Activated CD4-positive, alpha-beta T cell treated with anti-CD3 and anti-CD28 coated beads, Interleukin-2, amount 10 ng/mL, durations not matched to agents 24 days and 14 days (primary cell): Measurements from ENCODE around the gene STAT1. TPM values are rescaled to one million over a fixed set of nuclear protein-coding genes. Genes with fewer than 3 reads are reported as not detected.

ENCODE experiments used
- DNase-seq: peaks from one replicate; pipeline ENCODE4 v3.0.0; 2022
- H3K27ac Mint-ChIP-seq: one replicate; pipeline ENCODE4 v1.8.0; 2022; ENCODE audit warnings: mild to moderate bottlenecking, mixed read lengths
- H3K27me3 Mint-ChIP-seq: one replicate; pipeline ENCODE4 v1.8.0; 2022; ENCODE audit warnings: mixed read lengths
- H3K36me3 Mint-ChIP-seq: one replicate; pipeline ENCODE4 v1.8.0; 2022; ENCODE audit warnings: low read depth, mild to moderate bottlenecking, mixed read lengths
- H3K4me1 Mint-ChIP-seq: one replicate; pipeline ENCODE4 v1.8.0; 2021; ENCODE audit warnings: mixed read lengths
- H3K4me3 Mint-ChIP-seq: one replicate; pipeline ENCODE4 v1.8.0; 2022; ENCODE audit warnings: mild to moderate bottlenecking, moderate library complexity, mixed read lengths
- H3K9me3 Mint-ChIP-seq: one replicate; pipeline ENCODE4 v1.8.0; 2021; ENCODE audit warnings: mixed read lengths
- intact Hi-C: fragments of 100-400 bp; cut with micrococcal nuclease; formaldehyde crosslinking; loops from one replicate; pipeline ENCODE4 v1.15.1; 2023
- total RNA-seq: library from RNA; stranded (reverse); gene quantifications from 2 replicates; pipeline ENCODE4 v1.2.3, GENCODE V29; 2022

STAT1 gene
- total RNA-seq, 1 donor from 2014 or later: 160 TPM

- Mint-ChIP-seq H3K4me3 (no peak overlapping the region), H3K27ac (no peak overlapping the region), H3K9me3 (peaks cover 6% of the 10 kb centered on the region), H3K4me1 (peaks cover 26% of the 10 kb centered on the region), H3K36me3 (peaks cover 57% of the 10 kb centered on the region), H3K27me3 (no peaks in the 10 kb centered on the region)
- intact Hi-C loops: no loop called here
- no peak for DNase-seq
Measured at GRCh38 chr2:191043438-191043837, 29.5 kb upstream of the STAT1 start.

- intact Hi-C loops: no loop called here
- H3K9me3 Mint-ChIP-seq: peaks cover 6% of the 10 kb centered on the region
- no peak overlapping the region for H3K4me3 Mint-ChIP-seq
- no peak overlapping the region for H3K27ac Mint-ChIP-seq
- peak; percentile 66 for DNase-seq
- H3K4me1 Mint-ChIP-seq: peaks cover 40% of the 10 kb centered on the region
- peaks cover 63% of the 10 kb centered on the region for H3K36me3 Mint-ChIP-seq
- H3K27me3 Mint-ChIP-seq: no peaks in the 10 kb centered on the region
Measured at GRCh38 chr2:191041418-191042161, 27.6 kb upstream of the STAT1 start.

GRCh38 chr2:191039616-191040015 is 25.6 kb upstream of the STAT1 start:
- peaks cover 41% of the 10 kb centered on the region for H3K4me1 Mint-ChIP-seq

GRCh38 chr2:191038741-191039140 is 24.8 kb upstream of the STAT1 start:
- peaks cover 41% of the 10 kb centered on the region for H3K4me1 Mint-ChIP-seq
- peak overlapping the region; percentile 47 for H3K4me3 Mint-ChIP-seq

More at GRCh38 chr2:191039616-191040015, 25.6 kb upstream of the STAT1 start:
- intact Hi-C loops: no loop called here
- Mint-ChIP-seq H3K4me3 (no peak overlapping the region), H3K27ac (no peak overlapping the region), H3K27me3 (no peaks in the 10 kb centered on the region), H3K36me3 (peaks cover 61% of the 10 kb centered on the region), H3K9me3 (peaks cover 6% of the 10 kb centered on the region)
- DNase-seq: no peak

GRCh38 chr2:191038241-191038725 is 24.3 kb upstream of the STAT1 start:
- intact Hi-C loops: loop anchor here (1.0 kb wide), 1 partner anchor 15 kb away; no protein-coding TSS in a partner anchor
- no peaks in the 10 kb centered on the region for H3K9me3 Mint-ChIP-seq
- H3K27ac Mint-ChIP-seq: peak overlapping the region; percentile 75
- no peaks in the 10 kb centered on the region for H3K27me3 Mint-ChIP-seq
- H3K36me3 Mint-ChIP-seq: peaks cover 60% of the 10 kb centered on the region
- H3K4me1 Mint-ChIP-seq: peaks cover 41% of the 10 kb centered on the region
- peak; percentile 85 for DNase-seq
- H3K4me3 Mint-ChIP-seq: peak overlapping the region; percentile 47

More at GRCh38 chr2:191038741-191039140, 24.8 kb upstream of the STAT1 start:
- Mint-ChIP-seq H3K9me3 (no peaks in the 10 kb centered on the region), H3K27ac (peak overlapping the region; percentile 75), H3K27me3 (no peaks in the 10 kb centered on the region), H3K36me3 (peaks cover 56% of the 10 kb centered on the region)
- DNase-seq: no peak
- intact Hi-C loops: loop anchor here (1.0 kb wide), 1 partner anchor 15 kb away; no protein-coding TSS in a partner anchor

- Mint-ChIP-seq H3K27ac (peak overlapping the region; percentile 77), H3K4me1 (peaks cover 39% of the 10 kb centered on the region), H3K36me3 (peaks cover 67% of the 10 kb centered on the region), H3K4me3 (no peak overlapping the region), H3K9me3 (no peaks in the 10 kb centered on the region), H3K27me3 (no peaks in the 10 kb centered on the region)
- intact Hi-C loops: no loop called here
- peak; percentile 50 for DNase-seq
Measured at GRCh38 chr2:191037351-191037750, 23.4 kb upstream of the STAT1 start.

- H3K4me3 Mint-ChIP-seq: no peak overlapping the region
- no peaks in the 10 kb centered on the region for H3K9me3 Mint-ChIP-seq
- peak; percentile 48 for DNase-seq
- peaks cover 70% of the 10 kb centered on the region for H3K36me3 Mint-ChIP-seq
- peaks cover 32% of the 10 kb centered on the region for H3K4me1 Mint-ChIP-seq
- H3K27me3 Mint-ChIP-seq: no peaks in the 10 kb centered on the region
- intact Hi-C loops: no loop called here
- no peak overlapping the region for H3K27ac Mint-ChIP-seq
Measured at GRCh38 chr2:191036363-191036762, 22.4 kb upstream of the STAT1 start.

- H3K27ac Mint-ChIP-seq: no peak overlapping the region
- intact Hi-C loops: no loop called here
Measured at GRCh38 chr2:191032588-191033429, 18.8 kb upstream of the STAT1 start.

GRCh38 chr2:191031256-191031655 is 17.3 kb upstream of the STAT1 start:
- DNase-seq: no peak
- peaks cover 6% of the 10 kb centered on the region for H3K9me3 Mint-ChIP-seq
- no peaks in the 10 kb centered on the region for H3K27me3 Mint-ChIP-seq
- intact Hi-C loops: no loop called here
- peaks cover 38% of the 10 kb centered on the region for H3K4me1 Mint-ChIP-seq
- H3K36me3 Mint-ChIP-seq: peaks cover 68% of the 10 kb centered on the region
- H3K27ac Mint-ChIP-seq: peak overlapping the region; percentile 12
- no peak overlapping the region for H3K4me3 Mint-ChIP-seq

More at GRCh38 chr2:191032588-191033429, 18.8 kb upstream of the STAT1 start:
- peaks cover 40% of the 10 kb centered on the region for H3K4me1 Mint-ChIP-seq
- no peak for DNase-seq
- no peak overlapping the region for H3K4me3 Mint-ChIP-seq
- peaks cover 70% of the 10 kb centered on the region for H3K36me3 Mint-ChIP-seq
- H3K27me3 Mint-ChIP-seq: no peaks in the 10 kb centered on the region
- H3K9me3 Mint-ChIP-seq: no peaks in the 10 kb centered on the region

- intact Hi-C loops: loop anchor here (1.0 kb wide), 3 partner anchors 9 to 34 kb away; partner anchors contain the start of gene STAT1
- peaks cover 70% of the 10 kb centered on the region for H3K36me3 Mint-ChIP-seq
- DNase-seq: peak; percentile 86
- H3K4me1 Mint-ChIP-seq: peaks cover 44% of the 10 kb centered on the region
- peak overlapping the region; percentile 21 for H3K4me3 Mint-ChIP-seq
- peaks cover 9% of the 10 kb centered on the region for H3K9me3 Mint-ChIP-seq
- peak overlapping the region; percentile 18 for H3K27ac Mint-ChIP-seq
- no peaks in the 10 kb centered on the region for H3K27me3 Mint-ChIP-seq
Measured at GRCh38 chr2:191030521-191031154, 16.7 kb upstream of the STAT1 start.

GRCh38 chr2:191029280-191029950 is 15.4 kb upstream of the STAT1 start:
- DNase-seq: peak; percentile 62
- Mint-ChIP-seq H3K9me3 (peaks cover 9% of the 10 kb centered on the region), H3K4me1 (peaks cover 55% of the 10 kb centered on the region), H3K4me3 (peak overlapping the region; percentile 27), H3K27ac (peak overlapping the region; percentile 27), H3K36me3 (peaks cover 64% of the 10 kb centered on the region), H3K27me3 (no peaks in the 10 kb centered on the region)
- intact Hi-C loops: no loop called here

GRCh38 chr2:191026377-191026776 is 12.4 kb upstream of the STAT1 start:
- H3K4me1 Mint-ChIP-seq: peaks cover 54% of the 10 kb centered on the region
- no peak overlapping the region for H3K4me3 Mint-ChIP-seq
- peak; percentile 62 for DNase-seq
- peak overlapping the region; percentile 17 for H3K27ac Mint-ChIP-seq
- intact Hi-C loops: no loop called here
- peaks cover 9% of the 10 kb centered on the region for H3K9me3 Mint-ChIP-seq
- no peaks in the 10 kb centered on the region for H3K27me3 Mint-ChIP-seq
- peaks cover 45% of the 10 kb centered on the region for H3K36me3 Mint-ChIP-seq

GRCh38 chr2:191025135-191025534 is 11.2 kb upstream of the STAT1 start:
- Mint-ChIP-seq H3K27me3 (peaks cover 1% of the 10 kb centered on the region), H3K36me3 (peaks cover 38% of the 10 kb centered on the region), H3K4me1 (peaks cover 45% of the 10 kb centered on the region), H3K4me3 (peak overlapping the region; percentile 32), H3K9me3 (peaks cover 9% of the 10 kb centered on the region), H3K27ac (peak overlapping the region; percentile 63)
- intact Hi-C loops: no loop called here
- DNase-seq: peak; percentile 54
